ENCODE data around the gene GNAT3.

GNAT3 gene

DNA sequence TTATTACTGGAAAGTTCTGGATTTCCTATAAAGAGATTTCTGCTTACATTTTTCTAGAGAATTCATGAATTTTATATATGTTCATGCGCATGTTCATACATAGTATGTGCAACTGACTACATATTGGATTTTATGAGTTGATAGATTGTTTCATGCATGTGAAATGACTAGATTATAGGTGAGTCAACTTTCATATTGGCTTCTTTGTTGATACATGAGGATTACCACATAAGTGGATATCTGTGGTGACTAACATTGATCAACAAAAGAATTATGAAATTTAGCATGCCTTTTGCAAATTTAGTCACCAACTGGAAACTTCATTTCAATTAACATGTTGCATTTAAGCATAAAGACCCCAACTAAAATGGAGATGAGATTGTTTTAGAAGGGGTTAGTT, 99.0 kb downstream of the GNAT3 start:
- DNase-seq = no peak
- TF ChIP-seq GATA1 (IDR thresholded peaks at IDR 0.05; ENCODE audit: low read depth, low read length) (no peak), POLR2A (IDR thresholded peaks at IDR 0.05; ENCODE audit: low read length) (no peak)

DNA sequence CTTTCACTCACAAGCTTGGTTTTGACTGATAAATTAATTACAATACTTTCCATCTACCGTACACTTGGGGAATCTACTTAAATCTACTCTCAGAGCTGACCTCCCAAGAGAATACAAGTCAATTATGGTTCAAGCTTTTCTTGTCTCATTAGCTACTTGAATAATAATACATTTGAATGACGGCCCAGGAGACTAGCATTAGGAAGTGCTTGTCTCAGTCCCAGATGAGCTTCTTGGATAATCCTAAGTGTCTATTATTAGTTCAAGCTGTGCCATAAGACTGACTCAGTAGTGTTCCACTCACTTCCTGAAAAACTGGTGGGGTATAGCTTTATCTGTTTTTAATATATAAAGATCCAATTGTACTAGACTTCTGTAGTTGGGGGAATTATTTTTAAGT, 100.2 kb downstream of the GNAT3 start:
- DNase-seq = no peak
- TF ChIP-seq GATA1 (IDR thresholded peaks at IDR 0.05; ENCODE audit: low read depth, low read length) (no peak), POLR2A (IDR thresholded peaks at IDR 0.05; ENCODE audit: low read length) (no peak)

DNA sequence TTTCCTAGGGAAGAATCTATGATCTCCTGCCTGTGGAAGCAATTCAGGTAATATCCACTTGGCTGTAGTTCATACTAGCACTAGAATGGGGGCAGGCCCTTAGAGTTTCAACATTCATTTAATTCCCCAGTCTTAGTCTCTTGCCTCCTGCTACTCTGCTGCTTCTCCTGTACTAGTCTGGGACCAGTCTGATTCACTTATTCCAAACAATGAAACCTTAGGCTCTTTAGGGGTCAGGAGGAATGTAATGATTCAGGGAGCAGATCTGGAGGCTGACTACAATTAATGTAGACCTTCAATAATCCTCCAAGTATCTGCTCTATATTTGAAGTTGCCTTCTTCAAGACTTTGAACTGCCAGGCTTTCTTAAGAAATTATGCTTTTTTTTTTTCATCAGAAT, 101.8 kb downstream of the GNAT3 start:
- TF ChIP-seq GATA1 (IDR thresholded peaks at IDR 0.05; ENCODE audit: low read depth, low read length) (no peak), POLR2A (IDR thresholded peaks at IDR 0.05; ENCODE audit: low read length) (no peak)
- DNase-seq = no peak
